Activated naive CD4-positive, alpha-beta T cell treated with anti-CD3 and anti-CD28 coated beads for 36 hours (primary cell): ENCODE data around the gene GCC2. TPM values are rescaled to one million over a fixed set of nuclear protein-coding genes. Genes with fewer than 3 reads are reported as not detected.

Experiments used
- CTCF ChIA-PET: fragments of 350-600 bp; sonication (Branson Sonifier 250); formaldehyde crosslinking; loops from one replicate; lab custom pipeline; 2021; ENCODE audit warnings: antibody characterized with exemption; lab: Charles Lee
- DNase-seq: peaks from one replicate; pipeline ENCODE4 v3.0.0-alpha.2; 2020
- H3K27ac Mint-ChIP-seq: one replicate; pipeline ENCODE4 v1.8.0; 2021; ENCODE audit warnings: mild to moderate bottlenecking, mixed read lengths
- H3K27me3 Mint-ChIP-seq: one replicate; pipeline ENCODE4 v1.8.0; 2021; ENCODE audit warnings: low read depth, mixed read lengths
- H3K36me3 Mint-ChIP-seq: one replicate; pipeline ENCODE4 v1.8.0; 2021; ENCODE audit warnings: low read depth, mixed read lengths
- H3K4me1 Mint-ChIP-seq: one replicate; pipeline ENCODE4 v1.8.0; 2021; ENCODE audit warnings: low read depth, mixed read lengths
- H3K4me3 Mint-ChIP-seq: one replicate; pipeline ENCODE4 v1.8.0; 2021; ENCODE audit warnings: mild to moderate bottlenecking, moderate library complexity, mixed read lengths
- H3K9me3 Mint-ChIP-seq: one replicate; pipeline ENCODE4 v1.8.0; 2021; ENCODE audit warnings: mixed read lengths
- intact Hi-C: fragments of 100-400 bp; cut with micrococcal nuclease; formaldehyde crosslinking; loops from one replicate; pipeline ENCODE4 v1.15.1; 2023
- total RNA-seq, 2 experiments: library from RNA; stranded (reverse); gene quantifications; one replicate each; pipeline ENCODE4 v1.2.3, GENCODE V29; 2021

Gene GCC2
- total RNA-seq, 2 experiments from 2014 or later = 33.5 to 39.4 TPM

- CTCF ChIA-PET = interaction anchor here (0.9 kb wide), 2 partner anchors 35 to 101 kb away, joined by 3 read pairs; no protein-coding TSS in a partner anchor
- Mint-ChIP-seq H3K4me1 (peaks cover 28% of the 10 kb centered on the region), H3K4me3 (peak overlapping the region; percentile 89), H3K9me3 (no peaks in the 10 kb centered on the region), H3K27ac (no peak overlapping the region), H3K27me3 (no peaks in the 10 kb centered on the region), H3K36me3 (no peaks in the 10 kb centered on the region)
- DNase-seq = no peak
- intact Hi-C loops = loop anchor here (1.0 to 10.0 kb wide), 4 partner anchors 42 to 450 kb away; partner anchors contain the start of gene EDAR
Observed at GRCh38 chr2:108535357-108535631, 86.3 kb downstream of the GCC2 start.

- Mint-ChIP-seq H3K4me3 (peak overlapping the region; percentile 9), H3K27ac (no peak overlapping the region), H3K9me3 (no peaks in the 10 kb centered on the region), H3K4me1 (peaks cover 23% of the 10 kb centered on the region), H3K27me3 (no peaks in the 10 kb centered on the region), H3K36me3 (no peaks in the 10 kb centered on the region)
- intact Hi-C loops = loop anchor here (10.0 kb wide), 1 partner anchor 449 kb away; the partner anchor contains the start of gene EDAR
- no peak for DNase-seq
- CTCF ChIA-PET = interaction anchor here (0.9 kb wide), 1 partner anchor 100 kb away, joined by 3 read pairs; no protein-coding TSS in a partner anchor
Observed at GRCh38 chr2:108536133-108536780, 87.3 kb downstream of the GCC2 start.

- Mint-ChIP-seq H3K4me3 (no peak overlapping the region), H3K36me3 (no peaks in the 10 kb centered on the region), H3K9me3 (no peaks in the 10 kb centered on the region)
Observed at GRCh38 chr2:108536911-108537310, 87.9 kb downstream of the GCC2 start.

GRCh38 chr2:108538000-108538625 lies 89.1 kb downstream of the GCC2 start:
- Mint-ChIP-seq H3K27me3 (no peaks in the 10 kb centered on the region), H3K27ac (no peak overlapping the region), H3K9me3 (no peaks in the 10 kb centered on the region), H3K36me3 (peaks cover 3% of the 10 kb centered on the region), H3K4me3 (no peak overlapping the region), H3K4me1 (peaks cover 23% of the 10 kb centered on the region)
- CTCF ChIA-PET = no interaction called here
- intact Hi-C loops = loop anchor here (10.0 kb wide), 1 partner anchor 447 kb away; the partner anchor contains the start of gene EDAR
- no peak for DNase-seq

More at GRCh38 chr2:108536911-108537310, 87.9 kb downstream of the GCC2 start:
- H3K27ac Mint-ChIP-seq = no peak overlapping the region
- H3K27me3 Mint-ChIP-seq = no peaks in the 10 kb centered on the region
- peaks cover 23% of the 10 kb centered on the region for H3K4me1 Mint-ChIP-seq
- CTCF ChIA-PET = no interaction called here
- intact Hi-C loops = loop anchor here (10.0 kb wide), 1 partner anchor 448 kb away; the partner anchor contains the start of gene EDAR
- DNase-seq = no peak

- CTCF ChIA-PET = interaction anchor here (0.6 to 0.9 kb wide), 2 partner anchors 43 to 144 kb away, joined by 3 read pairs; no protein-coding TSS in a partner anchor
- H3K27ac Mint-ChIP-seq = no peak overlapping the region
- no peaks in the 10 kb centered on the region for H3K9me3 Mint-ChIP-seq
- peaks cover 3% of the 10 kb centered on the region for H3K36me3 Mint-ChIP-seq
- DNase-seq = no peak
- H3K4me3 Mint-ChIP-seq = no peak overlapping the region
- no peaks in the 10 kb centered on the region for H3K27me3 Mint-ChIP-seq
- intact Hi-C loops = no loop called here
- peaks cover 12% of the 10 kb centered on the region for H3K4me1 Mint-ChIP-seq
Observed at GRCh38 chr2:108541451-108541850, 92.4 kb downstream of the GCC2 start.

- DNase-seq = no peak
- peaks cover 8% of the 10 kb centered on the region for H3K4me1 Mint-ChIP-seq
- H3K9me3 Mint-ChIP-seq = no peaks in the 10 kb centered on the region
- H3K36me3 Mint-ChIP-seq = peaks cover 3% of the 10 kb centered on the region
- intact Hi-C loops = no loop called here
- H3K27ac Mint-ChIP-seq = no peak overlapping the region
- CTCF ChIA-PET = interaction anchor here (0.9 kb wide), 1 partner anchor 42 kb away, joined by 3 read pairs; no protein-coding TSS in a partner anchor
- H3K27me3 Mint-ChIP-seq = no peaks in the 10 kb centered on the region
- H3K4me3 Mint-ChIP-seq = no peak overlapping the region
Observed at GRCh38 chr2:108542071-108542470, 93.1 kb downstream of the GCC2 start.

- CTCF ChIA-PET = no interaction called here
- DNase-seq = no peak
- no peaks in the 10 kb centered on the region for H3K27me3 Mint-ChIP-seq
- H3K4me1 Mint-ChIP-seq = peaks cover 2% of the 10 kb centered on the region
- H3K9me3 Mint-ChIP-seq = no peaks in the 10 kb centered on the region
- H3K27ac Mint-ChIP-seq = no peak overlapping the region
- peaks cover 1% of the 10 kb centered on the region for H3K36me3 Mint-ChIP-seq
- intact Hi-C loops = no loop called here
- no peak overlapping the region for H3K4me3 Mint-ChIP-seq
Observed at GRCh38 chr2:108547606-108548005, 98.6 kb downstream of the GCC2 start.

GRCh38 chr2:108548208-108549003 lies 99.4 kb downstream of the GCC2 start:
- H3K27me3 Mint-ChIP-seq = no peaks in the 10 kb centered on the region
- H3K27ac Mint-ChIP-seq = no peak overlapping the region
- no peak for DNase-seq
- peaks cover 2% of the 10 kb centered on the region for H3K4me1 Mint-ChIP-seq
- H3K9me3 Mint-ChIP-seq = no peaks in the 10 kb centered on the region
- intact Hi-C loops = no loop called here
- no peak overlapping the region for H3K4me3 Mint-ChIP-seq
- no peaks in the 10 kb centered on the region for H3K36me3 Mint-ChIP-seq
- CTCF ChIA-PET = no interaction called here

- Mint-ChIP-seq H3K27ac (no peak overlapping the region), H3K9me3 (no peaks in the 10 kb centered on the region), H3K27me3 (no peaks in the 10 kb centered on the region), H3K4me3 (no peak overlapping the region), H3K36me3 (no peaks in the 10 kb centered on the region), H3K4me1 (no peaks in the 10 kb centered on the region)
- CTCF ChIA-PET = no interaction called here
- intact Hi-C loops = no loop called here
- DNase-seq = no peak
Observed at GRCh38 chr2:108552566-108552965, 103.6 kb downstream of the GCC2 start.

GRCh38 chr2:108553209-108553919 lies 104.4 kb downstream of the GCC2 start:
- no peaks in the 10 kb centered on the region for H3K4me1 Mint-ChIP-seq
- H3K9me3 Mint-ChIP-seq = no peaks in the 10 kb centered on the region
- H3K4me3 Mint-ChIP-seq = no peak overlapping the region
- no peaks in the 10 kb centered on the region for H3K27me3 Mint-ChIP-seq
- DNase-seq = no peak
- intact Hi-C loops = no loop called here
- no peaks in the 10 kb centered on the region for H3K36me3 Mint-ChIP-seq
- H3K27ac Mint-ChIP-seq = no peak overlapping the region
- CTCF ChIA-PET = no interaction called here

GRCh38 chr2:108554528-108554927 lies 105.5 kb downstream of the GCC2 start:
- Mint-ChIP-seq H3K4me1 (no peaks in the 10 kb centered on the region), H3K9me3 (no peaks in the 10 kb centered on the region), H3K4me3 (no peak overlapping the region), H3K27me3 (no peaks in the 10 kb centered on the region), H3K36me3 (no peaks in the 10 kb centered on the region), H3K27ac (no peak overlapping the region)
- no peak for DNase-seq
- CTCF ChIA-PET = interaction anchor here (0.6 kb wide), 1 partner anchor 79 kb away, joined by 3 read pairs; no protein-coding TSS in a partner anchor
- intact Hi-C loops = no loop called here

- intact Hi-C loops = no loop called here
- no peaks in the 10 kb centered on the region for H3K9me3 Mint-ChIP-seq
- no peak overlapping the region for H3K27ac Mint-ChIP-seq
- H3K4me3 Mint-ChIP-seq = no peak overlapping the region
- no peaks in the 10 kb centered on the region for H3K36me3 Mint-ChIP-seq
- H3K4me1 Mint-ChIP-seq = no peaks in the 10 kb centered on the region
- no peaks in the 10 kb centered on the region for H3K27me3 Mint-ChIP-seq
- no peak for DNase-seq
- CTCF ChIA-PET = no interaction called here
Observed at GRCh38 chr2:108555572-108555971, 106.6 kb downstream of the GCC2 start.
